HG02938 (cell line): ENCODE data around the gene KIF5C.
"Not testable (repeated sequence)": the region's sequence is repeated elsewhere in the genome, so short reads cannot be mapped to it uniquely, and the experiment has no call there.

Experiments
- ATAC-seq: cut with Tn5 transposase; IDR thresholded peaks from one replicate; pipeline ENCODE4 v1.9.1; 2021; ENCODE audit warnings: mild to moderate bottlenecking, moderate library complexity; ENCODE audit not compliant: unreplicated experiment

The KIF5C gene

GRCh38 chr2:148874868-148875341 lies at the start of gene KIF5C:
Gene KIF5C, plus strand, starts transcription at chr2:148875227. Its CDS starts 391 bp downstream, at chr2:148875618.
- peak; percentile 81 for ATAC-seq

- ATAC-seq, result no peak
Observed at GRCh38 chr2:148826791-148827190, 48.2 kb upstream of the KIF5C start.

GRCh38 chr2:148828941-148829340 lies 46.1 kb upstream of the KIF5C start:
- ATAC-seq, result no peak

DNA sequence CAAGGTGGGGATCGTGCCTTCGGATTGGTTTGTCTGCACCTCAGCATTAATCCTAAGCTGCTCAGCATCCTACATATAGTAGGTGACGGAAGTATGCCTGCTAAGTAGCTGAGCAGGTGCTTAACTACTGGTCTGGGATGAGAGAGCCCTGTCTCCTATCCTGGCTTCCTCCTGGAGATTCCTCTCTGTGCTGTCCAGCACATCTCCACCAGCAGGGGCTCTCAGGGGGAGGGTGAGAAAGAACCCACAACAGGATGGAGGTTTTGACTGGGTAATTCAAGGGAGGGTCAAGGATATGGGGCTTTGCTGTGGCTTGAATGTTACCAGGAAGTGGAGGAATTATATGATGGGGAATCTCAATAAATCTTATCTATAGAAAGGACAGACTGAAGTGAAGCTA lies 45.4 kb upstream of the KIF5C start:
- ATAC-seq, result no peak

DNA sequence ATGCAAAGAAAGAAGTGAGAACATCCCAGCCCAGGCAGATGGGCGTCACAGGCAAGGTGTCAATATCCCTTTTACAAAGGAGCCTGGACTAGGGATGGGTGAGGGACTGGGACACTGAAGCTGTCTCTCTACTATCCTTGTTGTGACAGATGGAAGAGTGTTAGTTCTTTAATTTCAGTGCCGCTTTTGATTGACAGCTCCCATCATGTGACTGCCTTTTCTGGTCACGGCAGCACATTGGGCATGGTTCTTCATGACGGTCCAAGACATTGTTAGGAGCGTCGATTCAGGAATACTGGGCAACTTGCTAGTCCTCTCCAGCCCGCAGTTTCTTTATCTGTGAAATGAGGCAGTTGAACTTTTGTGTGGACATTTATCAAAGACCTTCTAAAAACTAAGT lies 42.4 kb upstream of the KIF5C start:
- no peak for ATAC-seq

DNA sequence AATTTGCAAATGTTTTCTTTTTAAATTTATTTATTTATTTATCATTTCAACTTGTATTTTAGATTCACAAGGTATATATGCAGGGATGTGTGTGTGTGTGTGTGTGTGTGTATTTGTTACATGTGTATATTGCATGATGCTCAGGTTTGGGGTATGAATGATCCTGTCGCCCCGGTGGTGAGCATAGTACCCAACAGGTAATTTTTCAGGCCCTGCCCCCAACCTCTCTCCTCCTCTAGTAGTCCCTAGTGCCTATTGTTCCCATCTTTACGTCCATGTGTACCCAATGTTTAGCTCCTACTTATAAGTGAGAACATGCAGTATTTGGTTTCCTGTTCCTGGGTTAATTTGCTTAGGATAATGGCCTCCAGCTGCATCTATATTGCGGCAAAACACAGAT lies 33.0 kb upstream of the KIF5C start:
- no peak for ATAC-seq

- no peak for ATAC-seq
Observed at GRCh38 chr2:148848146-148848545, 26.9 kb upstream of the KIF5C start.

DNA sequence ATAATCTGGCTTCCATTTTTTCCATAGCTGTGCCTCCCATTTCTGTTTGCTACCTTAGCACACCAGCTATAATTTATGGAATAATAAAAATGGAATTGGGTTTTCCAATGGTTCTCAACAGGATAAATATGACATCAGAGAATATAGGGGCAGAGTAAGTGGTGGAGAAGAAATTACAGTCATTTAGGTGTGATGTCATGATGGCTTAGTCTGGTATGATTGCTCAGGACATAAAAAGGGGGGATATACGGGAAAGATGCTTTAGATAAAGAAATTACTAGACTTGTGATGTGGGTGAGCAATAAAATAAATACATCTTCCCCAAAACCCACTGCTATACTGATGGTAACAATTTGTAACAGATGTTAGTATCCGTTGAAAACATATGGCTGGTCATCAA lies 21.6 kb upstream of the KIF5C start:
- ATAC-seq, result no peak

GRCh38 chr2:148860037-148860436 lies 15.0 kb upstream of the KIF5C start:
- no peak for ATAC-seq

DNA sequence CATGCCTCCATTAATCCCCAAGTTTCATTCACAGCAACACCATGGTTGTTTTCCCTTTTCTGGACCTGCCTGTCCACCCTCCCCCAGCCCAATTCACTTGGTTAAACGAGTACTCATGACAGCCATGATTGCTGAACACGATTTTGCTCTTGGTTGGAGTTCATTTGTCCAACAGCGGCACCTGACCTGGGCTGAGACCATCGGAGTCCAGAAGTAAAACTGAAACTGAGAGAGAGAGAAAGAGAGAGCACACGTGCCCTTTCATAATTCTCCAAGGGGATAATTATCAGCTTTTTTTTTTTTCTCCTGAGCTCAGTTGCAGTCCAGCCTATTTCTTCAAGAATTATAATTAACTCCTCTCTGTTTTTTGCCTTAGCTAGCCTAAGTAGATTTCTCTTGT lies 13.7 kb upstream of the KIF5C start:
- no peak for ATAC-seq

GRCh38 chr2:148862478-148862877 lies 12.5 kb upstream of the KIF5C start:
- not testable (repeated sequence) for ATAC-seq

- no peak for ATAC-seq
Observed at GRCh38 chr2:148865512-148865911, 9.5 kb upstream of the KIF5C start.

DNA sequence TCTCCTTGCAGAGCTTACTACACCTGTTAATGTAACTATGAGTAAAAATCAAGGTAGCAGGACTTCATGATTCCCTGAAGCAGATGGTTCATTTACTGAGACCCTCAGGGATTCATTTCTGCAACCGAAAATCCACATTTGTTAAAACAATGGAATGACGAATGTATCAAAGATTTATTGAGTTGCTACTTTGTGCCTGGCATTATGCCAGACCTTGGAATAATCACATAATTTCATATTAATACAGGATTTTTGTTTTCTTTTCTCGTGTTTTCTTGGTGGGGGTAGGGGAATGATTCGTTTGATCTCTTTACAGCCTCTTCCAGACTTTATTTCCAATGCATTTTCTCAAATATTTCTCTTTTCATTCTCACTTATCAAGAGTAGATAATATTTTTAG lies 8.9 kb upstream of the KIF5C start:
- ATAC-seq, result no peak

DNA sequence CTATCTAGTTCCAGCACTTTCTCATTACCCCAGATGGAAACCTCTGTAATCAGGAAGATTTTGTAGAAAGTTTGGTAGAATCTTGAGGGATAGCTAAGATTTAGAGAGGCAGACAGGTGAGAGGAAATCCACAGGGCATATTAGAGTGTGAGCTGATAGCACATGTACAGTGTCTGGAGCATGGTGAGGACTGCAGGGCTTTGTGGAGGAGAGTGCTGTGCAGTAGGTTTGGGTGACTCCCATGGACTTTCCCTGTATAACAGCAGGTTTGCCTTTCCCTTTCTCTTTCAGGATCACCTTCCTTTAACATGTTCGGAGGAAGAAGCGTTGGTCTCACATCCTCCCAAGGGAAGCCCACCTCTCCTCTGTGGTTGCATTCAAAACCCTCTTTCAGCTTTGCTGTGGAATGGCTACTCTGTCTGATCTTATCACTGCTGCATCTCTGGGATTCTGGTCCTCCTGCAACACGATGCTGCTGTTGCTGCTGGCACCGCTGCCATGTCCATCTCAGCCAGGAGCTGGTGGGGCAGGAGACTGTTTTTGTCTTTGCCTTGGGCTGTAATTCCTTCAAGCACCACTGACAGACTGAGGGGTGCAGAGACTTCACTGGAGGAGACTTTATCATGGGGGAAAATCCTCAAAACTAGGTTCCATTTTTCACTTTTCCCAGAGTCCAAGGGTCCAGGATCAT lies 7.8 kb upstream of the KIF5C start:
- ATAC-seq, result no peak

DNA sequence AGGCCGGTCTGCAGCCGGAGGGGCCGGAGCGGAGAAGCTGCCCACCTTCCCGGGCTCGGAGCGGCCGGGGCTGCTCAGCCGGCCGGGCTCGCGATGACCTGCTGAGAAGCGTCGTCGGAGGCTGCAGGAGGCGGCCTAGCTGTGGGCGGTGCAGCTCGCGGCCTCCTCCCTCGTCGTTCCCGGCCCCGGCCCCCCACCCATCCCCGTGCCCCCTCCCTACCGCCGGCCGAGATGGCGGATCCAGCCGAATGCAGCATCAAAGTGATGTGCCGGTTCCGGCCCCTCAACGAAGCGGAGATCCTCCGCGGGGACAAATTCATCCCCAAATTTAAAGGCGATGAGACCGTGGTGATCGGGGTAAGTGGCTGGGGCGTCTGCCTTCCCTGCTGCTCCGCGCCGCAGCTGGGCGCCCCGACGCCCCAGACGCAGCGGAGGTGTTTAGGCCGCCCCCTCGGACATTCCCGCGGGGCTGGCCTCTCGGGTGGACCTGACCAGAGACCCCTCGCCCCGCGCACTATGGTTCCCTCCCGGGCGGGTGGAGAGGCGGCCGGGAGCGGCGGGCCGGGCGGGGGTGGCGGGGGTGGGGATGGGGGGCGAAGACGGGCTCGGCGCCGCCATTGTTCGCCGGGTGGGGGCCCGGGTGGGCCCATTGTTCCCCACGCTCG lies 492 bp downstream of the KIF5C start:
- ATAC-seq, result peak; percentile 28

GRCh38 chr2:148876202-148876594 lies 1.2 kb downstream of the KIF5C start:
- no peak for ATAC-seq

GRCh38 chr2:148876595-148877402 lies 1.8 kb downstream of the KIF5C start:
- peak; percentile 52 for ATAC-seq

DNA sequence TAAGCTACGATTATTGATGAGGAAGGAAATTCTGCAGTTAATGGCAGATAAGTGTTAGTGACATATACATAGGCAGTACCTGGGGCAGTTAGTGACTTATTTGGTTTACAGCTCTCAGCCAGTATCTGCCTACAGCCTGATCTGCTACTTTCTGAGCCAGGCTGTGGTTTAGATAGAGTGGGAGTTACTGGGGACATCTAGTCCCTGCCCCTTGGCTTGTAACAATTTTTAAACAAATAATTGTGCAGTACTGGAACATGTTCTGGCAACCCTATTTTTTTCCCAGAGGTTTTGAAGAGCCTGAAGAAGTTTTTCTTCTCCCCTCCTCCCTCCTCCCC lies 2.3 kb downstream of the KIF5C start:
- ATAC-seq, result no peak

- ATAC-seq, result no peak
Observed at GRCh38 chr2:148880636-148881035, 5.6 kb downstream of the KIF5C start.

DNA sequence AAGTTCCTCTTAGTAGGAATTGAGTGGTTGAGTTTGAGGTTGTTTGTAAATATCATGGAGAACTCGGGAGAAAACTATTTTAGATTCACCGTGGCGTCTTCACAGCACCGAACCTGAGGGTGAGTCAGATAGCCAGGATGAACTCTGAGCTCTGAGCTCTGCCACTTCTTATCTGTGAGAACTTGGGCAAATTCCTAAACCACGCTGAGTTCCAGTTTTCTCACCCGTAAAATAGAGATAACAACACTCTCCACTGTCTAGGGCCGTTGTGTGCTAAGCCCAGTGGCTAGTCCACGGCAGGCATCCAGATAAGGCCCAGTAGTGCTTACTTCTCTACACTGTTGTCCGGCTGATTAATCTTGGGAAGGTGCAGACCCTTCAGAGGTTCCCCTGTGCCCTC lies 7.0 kb downstream of the KIF5C start:
- ATAC-seq, result no peak

GRCh38 chr2:148885209-148885608 lies 10.2 kb downstream of the KIF5C start:
- no peak for ATAC-seq

DNA sequence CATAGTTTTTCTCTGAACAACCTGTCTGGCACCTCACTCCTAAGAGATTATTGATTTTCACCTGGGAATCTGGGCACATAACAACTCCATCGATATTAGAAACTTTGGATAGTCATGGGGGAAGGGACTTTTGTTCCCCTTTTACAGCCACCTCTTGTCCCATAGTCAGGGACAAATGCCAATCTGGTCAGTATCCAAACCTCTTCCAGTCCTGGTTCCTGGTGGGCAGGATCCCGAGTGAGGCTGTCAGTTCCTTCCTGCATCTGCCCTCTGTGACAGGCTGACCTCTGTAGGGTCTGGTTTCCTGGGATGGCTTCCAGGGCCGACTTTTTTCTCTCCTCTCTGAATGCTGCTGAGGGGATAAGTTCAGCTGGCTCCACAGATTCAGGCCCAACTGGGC lies 11.0 kb downstream of the KIF5C start:
- no peak for ATAC-seq
